Kidney (tissue), 14 donors: ENCODE results near the gene BARD1. TPM values are rescaled to one million over a fixed set of nuclear protein-coding genes. Genes with fewer than 3 reads are reported as not detected.
"Not testable (repeated sequence)": the region's sequence is repeated elsewhere in the genome, so short reads cannot be mapped to it uniquely, and the experiment has no call there.

Experiments used
- DNase-seq, 5 donors: peaks; one replicate each; pipeline ENCODE4 v3.0.0-alpha.2; 2013 to 2020
- FAIRE-seq: peaks from 2 replicates; lab custom pipeline; 2012; peaks lifted over from hg19 to GRCh38; lab: Jason Lieb, UNC
- H3K27ac ChIP-seq, 2 donors: one replicate each; pipeline ENCODE4 v1.7.0; 2013; ENCODE audit warnings: low read depth in 2 of 2, low read length in 2 of 2, inconsistent platforms in 1 of 2
- H3K27me3 ChIP-seq: one replicate; pipeline ENCODE4 v1.7.1; 2013; ENCODE audit warnings: low read length, inconsistent platforms; ENCODE audit not compliant: control insufficient read depth, insufficient read depth
- H3K36me3 ChIP-seq, 3 donors: one replicate each; pipeline versions ENCODE4 v1.7.0 to v1.7.1; 2013; ENCODE audit warnings: low read length in 3 of 3, control low read depth in 1 of 3, inconsistent platforms in 1 of 3; ENCODE audit not compliant: insufficient read depth in 3 of 3, control insufficient read depth in 2 of 3
- H3K4me1 ChIP-seq, 3 donors: one replicate each; pipeline versions ENCODE4 v1.7.0 to v1.7.1; 2013; ENCODE audit warnings: low read length in 3 of 3, inconsistent platforms in 1 of 3, low read depth in 1 of 3; ENCODE audit not compliant: control insufficient read depth in 2 of 3, insufficient read depth in 2 of 3
- H3K4me3 ChIP-seq, 3 donors: one replicate each; pipeline versions ENCODE4 v1.7.0 to v1.8.1; 2013; ENCODE audit warnings: low read length in 3 of 3, control low read depth in 1 of 3, inconsistent platforms in 1 of 3
- H3K9ac ChIP-seq, 3 donors: one replicate each; pipeline versions ENCODE4 v1.7.0 to v1.7.1; 2013; ENCODE audit warnings: low read length in 3 of 3, control low read depth in 1 of 3, inconsistent platforms in 1 of 3
- H3K9me3 ChIP-seq, 3 donors: one replicate each; pipeline versions ENCODE4 v1.7.0 to v1.7.1; 2013; ENCODE audit warnings: low read length in 3 of 3, control low read depth in 1 of 3, inconsistent platforms in 1 of 3; ENCODE audit not compliant: control insufficient read depth in 2 of 3, insufficient read depth in 1 of 3
- intact Hi-C: fragments of 100-400 bp; cut with DNase I; formaldehyde crosslinking; loops from one replicate; pipeline ENCODE4 v1.11.1; 2022
- polyA plus RNA-seq: library from polyadenylated mRNA; stranded (reverse); fragments of 350-450 nt; fragmentation: Illumina TruSeq; extraction: RNeasy Lipid Tissue Mini Kit (QIAGEN cat#74804); gene quantifications from one replicate; pipeline ENCODE4 v1.2.3, GENCODE V29; 2014; ENCODE audit warnings: low read depth, low replicate concordance; ENCODE audit not compliant: insufficient read depth
- total RNA-seq: library from RNA; stranded (reverse); fragmentation: NEBNext Ultra II Directional; extraction: Animal tissue kit (Norgen Biotek cat#: 25700); gene quantifications from one replicate; pipeline ENCODE4 v1.2.1, GENCODE V29; 2021
- TF ChIP-seq, protein P1 (sequence below): IDR thresholded peaks from 3 replicates; pipeline ENCODE4 v1.5.1; 2012; ENCODE audit warnings: mild to moderate bottlenecking, moderate library complexity, borderline replicate concordance; ENCODE audit not compliant: insufficient read depth; ENCODE audit errors: extremely low read depth
- donor health status: control.
- donor health status: control.
- donor health status: control.
- donor health status: control.
- donor health status: control.
- donor health status: DM: yes; HTN: yes; CAD: no.
- donor health status: Normal renal cell carcinoma (clear cell type).

Gene BARD1
- total and polyA plus RNA-seq, 2 donors from 2014 or later: 0.90 to 9.8 TPM

DNA sequence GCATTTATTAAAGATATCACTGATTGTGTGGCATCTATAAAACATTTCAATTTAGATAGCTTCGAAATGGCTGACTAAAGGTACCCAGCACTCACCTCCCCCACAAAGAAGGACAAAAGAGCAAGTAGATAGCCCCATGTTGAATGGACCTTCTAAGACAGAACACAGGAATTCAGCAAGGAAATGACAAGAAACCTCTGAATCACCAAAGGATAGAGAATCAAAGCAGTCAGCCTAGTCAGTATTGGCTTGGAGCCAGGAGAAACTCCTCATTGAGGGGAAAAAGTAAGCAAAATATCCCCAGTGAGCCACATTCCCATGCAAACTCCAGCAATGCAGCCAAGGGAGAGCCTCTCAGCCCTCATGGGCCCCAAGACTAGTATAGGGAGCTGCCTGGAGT is 113.7 kb downstream of the BARD1 start:
- intact Hi-C loops: no loop called here
- DNase-seq (no peak), FAIRE-seq (no peak)
- H3K27ac ChIP-seq: no peak overlapping the region
- no peaks in the 10 kb centered on the region for H3K4me1 ChIP-seq
- H3K36me3 ChIP-seq: no peaks in the 10 kb centered on the region
- H3K27me3 ChIP-seq: no peaks in the 10 kb centered on the region
- H3K4me3 ChIP-seq: no peak overlapping the region
- no peak overlapping the region for H3K9ac ChIP-seq
- peaks cover 0 to 2% (median 0%) of the 10 kb centered on the region in 3 donors for H3K9me3 ChIP-seq
- TF ChIP-seq, protein P1, sequence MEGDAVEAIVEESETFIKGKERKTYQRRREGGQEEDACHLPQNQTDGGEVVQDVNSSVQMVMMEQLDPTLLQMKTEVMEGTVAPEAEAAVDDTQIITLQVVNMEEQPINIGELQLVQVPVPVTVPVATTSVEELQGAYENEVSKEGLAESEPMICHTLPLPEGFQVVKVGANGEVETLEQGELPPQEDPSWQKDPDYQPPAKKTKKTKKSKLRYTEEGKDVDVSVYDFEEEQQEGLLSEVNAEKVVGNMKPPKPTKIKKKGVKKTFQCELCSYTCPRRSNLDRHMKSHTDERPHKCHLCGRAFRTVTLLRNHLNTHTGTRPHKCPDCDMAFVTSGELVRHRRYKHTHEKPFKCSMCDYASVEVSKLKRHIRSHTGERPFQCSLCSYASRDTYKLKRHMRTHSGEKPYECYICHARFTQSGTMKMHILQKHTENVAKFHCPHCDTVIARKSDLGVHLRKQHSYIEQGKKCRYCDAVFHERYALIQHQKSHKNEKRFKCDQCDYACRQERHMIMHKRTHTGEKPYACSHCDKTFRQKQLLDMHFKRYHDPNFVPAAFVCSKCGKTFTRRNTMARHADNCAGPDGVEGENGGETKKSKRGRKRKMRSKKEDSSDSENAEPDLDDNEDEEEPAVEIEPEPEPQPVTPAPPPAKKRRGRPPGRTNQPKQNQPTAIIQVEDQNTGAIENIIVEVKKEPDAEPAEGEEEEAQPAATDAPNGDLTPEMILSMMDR: no peak

DNA sequence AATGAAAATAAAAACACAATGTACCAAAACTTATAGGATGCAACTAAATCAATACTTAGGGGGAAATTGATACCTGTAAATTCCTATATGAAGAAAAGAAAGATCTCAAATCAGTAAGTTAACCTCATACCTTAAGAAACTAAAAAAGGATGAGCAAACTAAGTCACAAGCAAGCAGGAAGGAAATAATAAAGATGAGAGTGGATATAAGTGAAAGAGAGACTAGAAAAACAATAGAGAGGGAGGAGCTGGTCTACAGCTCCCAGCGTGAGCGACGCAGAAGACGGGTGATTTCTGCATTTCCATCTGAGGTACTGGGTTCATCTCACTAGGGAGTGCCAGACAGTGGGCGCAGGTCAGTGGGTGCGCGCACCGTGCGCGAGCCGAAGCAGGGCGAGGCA is 125.9 kb downstream of the BARD1 start:
- H3K27me3 ChIP-seq, H3K9me3 ChIP-seq, H3K4me1 ChIP-seq, H3K36me3 ChIP-seq, H3K27ac ChIP-seq, intact Hi-C loops, H3K9ac ChIP-seq, FAIRE-seq, DNase-seq: not testable (repeated sequence)
- peak overlapping the region in 1 of 3 donors; percentile 41 for H3K4me3 ChIP-seq

DNA sequence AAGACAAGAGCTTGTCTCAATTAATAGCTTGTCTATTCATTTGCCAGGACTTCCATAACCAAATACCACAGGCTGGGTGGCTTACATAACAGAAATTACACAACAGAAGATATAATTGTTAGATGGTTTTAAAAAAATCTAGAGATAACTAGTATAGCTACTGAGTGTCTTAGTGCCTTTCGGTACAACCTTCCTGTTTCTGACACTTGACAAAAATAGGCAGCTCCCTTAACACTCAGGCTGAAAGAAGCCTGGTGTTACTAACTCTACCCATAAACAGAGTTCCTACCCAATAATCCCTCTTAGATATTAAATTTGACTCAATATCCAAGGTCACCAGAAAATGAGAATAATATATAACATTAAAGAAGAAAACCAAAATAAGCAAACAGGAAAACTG is 129.7 kb downstream of the BARD1 start:
- FAIRE-seq (no peak), DNase-seq (no peak)
- intact Hi-C loops: no loop called here
- no peak overlapping the region for H3K27ac ChIP-seq
- no peaks in the 10 kb centered on the region for H3K4me1 ChIP-seq
- no peaks in the 10 kb centered on the region for H3K27me3 ChIP-seq
- no peaks in the 10 kb centered on the region for H3K9me3 ChIP-seq
- H3K9ac ChIP-seq: no peak overlapping the region
- no peaks in the 10 kb centered on the region for H3K36me3 ChIP-seq
- no peak overlapping the region for H3K4me3 ChIP-seq
- TF ChIP-seq, protein P1: no peak

DNA sequence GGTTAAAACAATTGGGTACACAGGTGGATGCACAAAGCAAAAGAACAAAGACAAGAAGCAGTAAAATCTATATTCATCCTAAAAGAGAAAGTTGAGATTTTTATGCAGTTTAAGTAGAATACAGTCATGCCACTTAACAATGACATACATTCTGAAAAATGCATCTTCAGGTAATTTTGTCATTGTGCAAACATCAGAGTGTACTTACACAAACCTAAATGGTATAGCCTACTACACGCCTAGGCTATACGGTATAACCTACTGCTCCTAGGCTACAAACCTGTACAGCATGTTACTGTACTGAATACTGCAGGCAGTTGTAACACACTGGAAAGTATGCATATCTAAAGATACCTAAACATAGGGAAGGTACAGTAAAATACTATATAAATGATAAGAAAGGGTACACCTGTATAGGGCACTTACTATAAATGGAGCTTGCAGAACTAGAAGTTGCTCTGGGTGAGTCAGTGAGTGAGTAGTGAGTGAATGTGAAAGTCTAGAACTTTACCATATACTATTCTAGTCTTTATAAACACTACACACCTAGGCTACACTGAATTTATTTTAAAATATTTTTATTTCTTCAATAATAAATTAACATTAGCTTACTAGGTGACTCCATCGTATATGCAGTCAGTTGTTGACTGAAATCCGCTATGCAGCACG is 132.9 kb downstream of the BARD1 start:
- Histone ChIP-seq H3K9ac (no peak overlapping the region), H3K4me3 (no peak overlapping the region), H3K9me3 (no peaks in the 10 kb centered on the region), H3K4me1 (no peaks in the 10 kb centered on the region), H3K27me3 (no peaks in the 10 kb centered on the region), H3K27ac (no peak overlapping the region), H3K36me3 (no peaks in the 10 kb centered on the region)
- TF ChIP-seq, protein P1: no peak
- FAIRE-seq: no peak
- DNase-seq: no peak
- intact Hi-C loops: no loop called here
